ENCODE results near the gene RYR2. TPM values are rescaled to one million over a fixed set of nuclear protein-coding genes. Genes with fewer than 3 reads are reported as not detected.

Gene RYR2
- total RNA-seq, 1 donor from 2014 or later: 0.02 TPM

- no peak overlapping the region for H3K27ac Mint-ChIP-seq
- intact Hi-C loops (cut with micrococcal nuclease): no loop called here
- no peak overlapping the region for H3K4me3 Mint-ChIP-seq
- H3K4me1 Mint-ChIP-seq: no peaks in the 10 kb centered on the region
- H3K27me3 Mint-ChIP-seq: no peaks in the 10 kb centered on the region
- H3K36me3 Mint-ChIP-seq (ENCODE audit: low read depth): no peaks in the 10 kb centered on the region
- no peaks in the 10 kb centered on the region for H3K9me3 Mint-ChIP-seq
- no peak for DNase-seq
Observed at GRCh38 chr1:237539055-237539454, 497.1 kb downstream of the RYR2 start.

- Mint-ChIP-seq H3K27me3 (no peaks in the 10 kb centered on the region), H3K4me3 (no peak overlapping the region), H3K27ac (no peak overlapping the region), H3K9me3 (no peaks in the 10 kb centered on the region), H3K36me3 (ENCODE audit: low read depth) (no peaks in the 10 kb centered on the region), H3K4me1 (no peaks in the 10 kb centered on the region)
- intact Hi-C loops (cut with micrococcal nuclease): no loop called here
- DNase-seq: no peak
Observed at GRCh38 chr1:237542525-237543418, 500.8 kb downstream of the RYR2 start.

- Mint-ChIP-seq H3K27ac (no peak overlapping the region), H3K27me3 (peaks cover 4% of the 10 kb centered on the region), H3K4me3 (no peak overlapping the region), H3K9me3 (no peaks in the 10 kb centered on the region), H3K4me1 (no peaks in the 10 kb centered on the region), H3K36me3 (ENCODE audit: low read depth) (no peaks in the 10 kb centered on the region)
- no peak for DNase-seq
- intact Hi-C loops (cut with micrococcal nuclease): no loop called here
Observed at GRCh38 chr1:237553078-237553477, 511.1 kb downstream of the RYR2 start.

GRCh38 chr1:237556911-237557310 lies 514.9 kb downstream of the RYR2 start:
- intact Hi-C loops (cut with micrococcal nuclease): no loop called here
- no peak for DNase-seq
- H3K27ac Mint-ChIP-seq: no peak overlapping the region
- no peaks in the 10 kb centered on the region for H3K9me3 Mint-ChIP-seq
- H3K36me3 Mint-ChIP-seq (ENCODE audit: low read depth): no peaks in the 10 kb centered on the region
- no peaks in the 10 kb centered on the region for H3K4me1 Mint-ChIP-seq
- H3K27me3 Mint-ChIP-seq: peaks cover 11% of the 10 kb centered on the region
- no peak overlapping the region for H3K4me3 Mint-ChIP-seq

GRCh38 chr1:237562242-237562823 lies 520.3 kb downstream of the RYR2 start:
- H3K9me3 Mint-ChIP-seq: no peaks in the 10 kb centered on the region
- no peaks in the 10 kb centered on the region for H3K36me3 Mint-ChIP-seq (ENCODE audit: low read depth)
- no peaks in the 10 kb centered on the region for H3K4me1 Mint-ChIP-seq
- no peak overlapping the region for H3K27ac Mint-ChIP-seq
- H3K4me3 Mint-ChIP-seq: no peak overlapping the region
- DNase-seq: peak; percentile 63
- intact Hi-C loops (cut with micrococcal nuclease): loop anchor here (2.0 to 5.0 kb wide), 2 partner anchors 805 to 954 kb away; no protein-coding TSS in a partner anchor
- H3K27me3 Mint-ChIP-seq: peaks cover 7% of the 10 kb centered on the region

GRCh38 chr1:237565236-237565635 lies 523.3 kb downstream of the RYR2 start:
- intact Hi-C loops (cut with micrococcal nuclease): no loop called here
- no peaks in the 10 kb centered on the region for H3K36me3 Mint-ChIP-seq (ENCODE audit: low read depth)
- H3K27me3 Mint-ChIP-seq: peaks cover 5% of the 10 kb centered on the region
- no peaks in the 10 kb centered on the region for H3K4me1 Mint-ChIP-seq
- H3K4me3 Mint-ChIP-seq: no peak overlapping the region
- no peak overlapping the region for H3K27ac Mint-ChIP-seq
- DNase-seq: peak; percentile 14
- no peaks in the 10 kb centered on the region for H3K9me3 Mint-ChIP-seq

DNA sequence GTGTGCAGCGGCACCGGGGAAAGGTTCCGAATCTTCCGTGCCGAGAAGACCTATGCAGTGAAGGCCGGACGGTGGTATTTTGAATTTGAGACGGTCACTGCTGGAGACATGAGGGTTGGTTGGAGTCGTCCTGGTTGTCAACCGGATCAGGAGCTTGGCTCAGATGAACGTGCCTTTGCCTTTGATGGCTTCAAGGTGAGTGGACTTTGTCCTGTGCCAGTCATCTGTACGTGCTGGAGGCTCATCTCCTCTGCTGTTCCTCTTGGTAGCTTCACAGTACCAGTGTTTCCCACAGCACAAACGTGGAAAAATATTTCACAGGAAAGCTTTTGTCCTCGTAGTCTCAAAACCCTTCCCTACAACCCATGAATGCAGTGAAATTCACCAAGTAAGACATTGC lies 524.6 kb downstream of the RYR2 start:
- peaks cover under 1% of the 10 kb centered on the region for H3K27me3 Mint-ChIP-seq
- H3K4me3 Mint-ChIP-seq: no peak overlapping the region
- H3K9me3 Mint-ChIP-seq: no peaks in the 10 kb centered on the region
- H3K4me1 Mint-ChIP-seq: no peaks in the 10 kb centered on the region
- H3K36me3 Mint-ChIP-seq (ENCODE audit: low read depth): no peaks in the 10 kb centered on the region
- peak; percentile 34 for DNase-seq
- intact Hi-C loops (cut with micrococcal nuclease): no loop called here
- H3K27ac Mint-ChIP-seq: no peak overlapping the region

GRCh38 chr1:237568955-237569354 lies 527.0 kb downstream of the RYR2 start:
- intact Hi-C loops (cut with micrococcal nuclease): no loop called here
- H3K27me3 Mint-ChIP-seq: no peaks in the 10 kb centered on the region
- DNase-seq: peak; percentile 31
- no peaks in the 10 kb centered on the region for H3K4me1 Mint-ChIP-seq
- peaks cover 5% of the 10 kb centered on the region for H3K9me3 Mint-ChIP-seq
- H3K4me3 Mint-ChIP-seq: no peak overlapping the region
- H3K27ac Mint-ChIP-seq: no peak overlapping the region
- no peaks in the 10 kb centered on the region for H3K36me3 Mint-ChIP-seq (ENCODE audit: low read depth)

GRCh38 chr1:237570530-237570929 lies 528.5 kb downstream of the RYR2 start:
- intact Hi-C loops (cut with micrococcal nuclease): no loop called here
- peak; percentile 47 for DNase-seq
- Mint-ChIP-seq H3K4me3 (no peak overlapping the region), H3K9me3 (peaks cover 5% of the 10 kb centered on the region), H3K27ac (no peak overlapping the region), H3K4me1 (no peaks in the 10 kb centered on the region), H3K27me3 (no peaks in the 10 kb centered on the region), H3K36me3 (ENCODE audit: low read depth) (no peaks in the 10 kb centered on the region)

- no peak overlapping the region for H3K4me3 Mint-ChIP-seq
- no peak overlapping the region for H3K27ac Mint-ChIP-seq
- H3K4me1 Mint-ChIP-seq: no peaks in the 10 kb centered on the region
- intact Hi-C loops (cut with micrococcal nuclease): no loop called here
- DNase-seq: no peak
- peaks cover 12% of the 10 kb centered on the region for H3K9me3 Mint-ChIP-seq
- no peaks in the 10 kb centered on the region for H3K36me3 Mint-ChIP-seq (ENCODE audit: low read depth)
- no peaks in the 10 kb centered on the region for H3K27me3 Mint-ChIP-seq
Observed at GRCh38 chr1:237574536-237574935, 532.6 kb downstream of the RYR2 start.

DNA sequence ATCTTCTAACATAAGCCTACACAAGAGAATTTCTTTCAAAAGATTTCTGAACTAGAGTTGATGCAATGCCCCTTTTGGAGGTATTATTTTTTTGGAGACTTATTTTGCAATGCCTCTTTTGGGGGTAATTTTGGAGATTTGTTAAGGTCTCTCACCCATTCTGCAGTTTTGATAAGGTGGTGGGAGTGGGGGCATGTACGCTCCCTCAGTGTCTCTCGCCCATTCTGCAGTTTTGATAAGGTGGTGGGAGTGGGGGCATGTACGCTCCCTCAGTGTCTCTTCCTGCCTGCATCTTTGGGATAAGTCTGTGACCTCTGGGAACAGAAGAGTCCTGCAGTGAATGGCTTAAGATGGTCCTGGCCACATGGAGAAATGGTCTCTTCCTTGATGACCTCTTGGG lies 536.6 kb downstream of the RYR2 start:
- no peak overlapping the region for H3K4me3 Mint-ChIP-seq
- H3K27me3 Mint-ChIP-seq: no peaks in the 10 kb centered on the region
- H3K36me3 Mint-ChIP-seq (ENCODE audit: low read depth): no peaks in the 10 kb centered on the region
- no peaks in the 10 kb centered on the region for H3K4me1 Mint-ChIP-seq
- peaks cover 7% of the 10 kb centered on the region for H3K9me3 Mint-ChIP-seq
- no peak overlapping the region for H3K27ac Mint-ChIP-seq
- intact Hi-C loops (cut with micrococcal nuclease): no loop called here
- DNase-seq: no peak

DNA sequence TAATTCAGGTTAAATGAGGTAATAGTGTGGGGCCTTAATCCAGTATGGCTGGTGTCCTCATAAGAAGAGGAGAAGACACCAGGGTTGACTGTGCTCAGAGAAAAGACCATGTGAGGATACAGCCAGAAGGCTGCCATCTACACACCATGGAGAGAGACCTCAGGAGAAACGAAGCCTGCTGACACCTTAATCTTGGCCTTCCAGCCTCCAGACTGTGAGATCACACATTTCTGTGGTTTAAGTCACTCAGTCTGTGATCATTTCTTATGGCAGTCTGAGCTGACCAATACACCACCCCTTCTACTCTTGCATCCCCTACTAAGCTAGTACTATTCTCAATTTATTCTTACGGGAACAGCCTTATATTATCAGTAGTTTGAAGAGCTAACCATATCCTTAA lies 538.7 kb downstream of the RYR2 start:
- no peak overlapping the region for H3K27ac Mint-ChIP-seq
- H3K4me3 Mint-ChIP-seq: no peak overlapping the region
- no peak for DNase-seq
- no peaks in the 10 kb centered on the region for H3K4me1 Mint-ChIP-seq
- H3K9me3 Mint-ChIP-seq: peaks cover 7% of the 10 kb centered on the region
- intact Hi-C loops (cut with micrococcal nuclease): no loop called here
- no peaks in the 10 kb centered on the region for H3K36me3 Mint-ChIP-seq (ENCODE audit: low read depth)
- no peaks in the 10 kb centered on the region for H3K27me3 Mint-ChIP-seq

GRCh38 chr1:237583270-237583669 lies 541.3 kb downstream of the RYR2 start:
- H3K4me3 Mint-ChIP-seq: no peak overlapping the region
- no peaks in the 10 kb centered on the region for H3K27me3 Mint-ChIP-seq
- no peak overlapping the region for H3K27ac Mint-ChIP-seq
- intact Hi-C loops (cut with micrococcal nuclease): no loop called here
- H3K4me1 Mint-ChIP-seq: no peaks in the 10 kb centered on the region
- no peaks in the 10 kb centered on the region for H3K36me3 Mint-ChIP-seq (ENCODE audit: low read depth)
- DNase-seq: no peak
- H3K9me3 Mint-ChIP-seq: no peaks in the 10 kb centered on the region

DNA sequence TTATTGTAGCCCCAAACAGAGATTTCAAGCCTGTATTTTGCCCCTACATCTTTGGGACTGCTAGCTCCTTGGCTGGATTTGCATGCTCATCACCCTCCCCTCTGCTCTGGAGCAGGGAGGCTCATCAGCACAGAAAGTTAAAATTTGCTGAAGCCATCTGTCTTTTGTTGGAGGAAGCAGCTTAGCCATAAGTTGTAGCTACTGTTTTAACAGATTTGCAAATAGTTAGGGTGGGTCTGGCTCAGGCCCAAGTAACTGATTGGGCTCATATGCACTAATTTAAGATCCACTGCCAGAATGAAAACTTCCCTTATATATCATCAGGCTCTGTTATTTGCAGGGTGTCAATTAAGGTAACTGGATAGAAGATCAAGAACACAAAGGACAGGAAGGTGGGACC lies 541.8 kb downstream of the RYR2 start:
- Mint-ChIP-seq H3K36me3 (ENCODE audit: low read depth) (no peaks in the 10 kb centered on the region), H3K27ac (no peak overlapping the region), H3K4me1 (no peaks in the 10 kb centered on the region), H3K27me3 (no peaks in the 10 kb centered on the region), H3K9me3 (no peaks in the 10 kb centered on the region), H3K4me3 (no peak overlapping the region)
- intact Hi-C loops (cut with micrococcal nuclease): no loop called here
- DNase-seq: no peak
